GM19239 (cell line): Measurements from ENCODE around the gene TOMT.

Experiments
- DNase-seq: peaks from one replicate; pipeline ENCODE4 v3.0.0; 2011; ENCODE audit warnings: low spot score; ENCODE audit not compliant: insufficient read length
- FAIRE-seq: peaks from 2 replicates; lab custom pipeline; 2011; peaks lifted over from hg19 to GRCh38; lab: Jason Lieb, UNC

Gene TOMT

GRCh38 chr11:72155751-72156150 is 50.0 kb downstream of the TOMT start:
- no peak for DNase-seq
- no peak for FAIRE-seq

- FAIRE-seq (no peak), DNase-seq (no peak)
Measured at GRCh38 chr11:72157131-72157530, 51.4 kb downstream of the TOMT start.
